K562 (cell line): ENCODE measurements around the gene E2F1. TPM values are rescaled to one million over a fixed set of nuclear protein-coding genes. Genes with fewer than 3 reads are reported as not detected.

ENCODE experiments used
- ELF2 ChIP-seq: fragments of 250-450 bp; sonication (Bioruptor Pico); IDR thresholded peaks from 2 replicates; pipeline ENCODE4 v1.5.0; 2021; ENCODE audit warnings: mild to moderate bottlenecking
- EP300 ChIP-seq: IDR thresholded peaks from 2 replicates; pipeline ENCODE4 v1.6.1; 2012; ENCODE audit warnings: low read length, improper control_type of control experiment
- HMG20B ChIP-seq: fragments of 250-450 bp; sonication (Bioruptor Pico); IDR thresholded peaks from 2 replicates; pipeline ENCODE4 v1.5.0; 2021; ENCODE audit warnings: mild to moderate bottlenecking
- KAT8 ChIP-seq: fragments of 450-650 bp; IDR thresholded peaks from 2 replicates; pipeline ENCODE4 v1.6.1; 2016; ENCODE audit warnings: low read depth, mild to moderate bottlenecking
- POLR2H ChIP-seq: IDR thresholded peaks from 2 replicates; pipeline ENCODE4 v1.6.1; 2016; ENCODE audit warnings: missing genetic modification characterization, low read depth, mild to moderate bottlenecking, control low read depth, missing compliant biosample characterization, moderate library complexity
- SIRT6 ChIP-seq: IDR thresholded peaks from one replicate; pipeline ENCODE4 v1.6.1; 2012; ENCODE audit warnings: low read depth, mild to moderate bottlenecking, control low read depth, inconsistent platforms, low read length, moderate library complexity
- STAT5A ChIP-seq: IDR thresholded peaks from 2 replicates; pipeline ENCODE4 v1.6.1; 2012; ENCODE audit warnings: low read length, inconsistent platforms, borderline replicate concordance
- TAF1 ChIP-seq: IDR thresholded peaks from 2 replicates; pipeline ENCODE4 v1.6.1; 2011; ENCODE audit warnings: mild to moderate bottlenecking, low read length, moderate library complexity; ENCODE audit not compliant: insufficient read depth, control insufficient read depth, severe bottlenecking; ENCODE audit errors: extremely low read depth
- ZNF324 ChIP-seq: fragments of 250-450 bp; sonication (Bioruptor Pico); IDR thresholded peaks from 2 replicates; pipeline ENCODE4 v1.4.0; 2020; ENCODE audit warnings: mild to moderate bottlenecking
- ZNF436 ChIP-seq: fragments of 250-450, 450-650 bp; sonication (Bioruptor Pico); formaldehyde crosslinking; IDR thresholded peaks from 2 replicates; pipeline ENCODE4 v1.7.0; 2020; ENCODE audit warnings: mild to moderate bottlenecking
- polyA plus RNA-seq, 8 experiments: library from polyadenylated mRNA; depleted of rRNA in 4 of 8; stranded (reverse) in 5 of 8; unstranded in 3 of 8; fragments of >200 nt; fragmentation: Nextera tagmentation in 2 of 8; fragmentation: Illumina TruSeq in 1 of 8; extraction: Ambion mirVana in 2 of 8; extraction: Trizol in 1 of 8; gene quantifications; 2 replicates each; pipeline versions ENCODE4 v1.2.1 to v1.2.3, GENCODE V29; 2011 to 2014; ENCODE audit warnings: inconsistent platforms in 1 of 8, missing spikeins in 1 of 8
- total RNA-seq, 7 experiments: library from RNA; depleted of rRNA in 6 of 7; stranded (reverse); fragments of >200 nt in 6 of 7; fragmentation: Illumina TruSeq in 2 of 7; extraction: Trizol in 2 of 7; gene quantifications; 2 replicates each; pipeline versions ENCODE4 v1.2.1 to v1.2.3, GENCODE V29; 2011 to 2021; ENCODE audit warnings: low replicate concordance in 1 of 7
- TF ChIP-seq, protein P1 (sequence below): fragments of 250-450 bp; sonication (Bioruptor Pico); IDR thresholded peaks from 2 replicates; pipeline ENCODE4 v1.8.0; 2021; ENCODE audit warnings: moderate library complexity, mild to moderate bottlenecking, inconsistent platforms
- TF ChIP-seq, protein P2 (sequence below), 2 experiments: IDR thresholded peaks; 2 replicates each; pipeline ENCODE4 v1.6.1; 2012; ENCODE audit warnings: improper control_type of control experiment in 2 of 2, low read depth in 2 of 2, low read length in 2 of 2, borderline replicate concordance in 1 of 2
- TF ChIP-seq, protein P3 (sequence below), 2 experiments: fragments of 450-650 bp in 1 of 2; sonication (generic) in 1 of 2; formaldehyde crosslinking in 1 of 2; IDR thresholded peaks; 2 replicates each; pipeline versions ENCODE4 v1.7.1 to v1.9.0; 2016 to 2022; ENCODE audit warnings: inconsistent platforms in 1 of 2, mild to moderate bottlenecking in 1 of 2, missing genetic modification reagents in 1 of 2

E2F1 gene
- total and polyA plus RNA-seq, 9 of the 15 experiments (the other 6 are each of a cell fraction or from before 2014, with no cell fraction given), result 0.14 to 30.6 (median 13.1) TPM

GRCh38 chr20:33674294-33675135 is 11.7 kb downstream of the E2F1 start, which contains the start of gene NECAB3 (continued):
- TF ChIP-seq, protein P1, sequence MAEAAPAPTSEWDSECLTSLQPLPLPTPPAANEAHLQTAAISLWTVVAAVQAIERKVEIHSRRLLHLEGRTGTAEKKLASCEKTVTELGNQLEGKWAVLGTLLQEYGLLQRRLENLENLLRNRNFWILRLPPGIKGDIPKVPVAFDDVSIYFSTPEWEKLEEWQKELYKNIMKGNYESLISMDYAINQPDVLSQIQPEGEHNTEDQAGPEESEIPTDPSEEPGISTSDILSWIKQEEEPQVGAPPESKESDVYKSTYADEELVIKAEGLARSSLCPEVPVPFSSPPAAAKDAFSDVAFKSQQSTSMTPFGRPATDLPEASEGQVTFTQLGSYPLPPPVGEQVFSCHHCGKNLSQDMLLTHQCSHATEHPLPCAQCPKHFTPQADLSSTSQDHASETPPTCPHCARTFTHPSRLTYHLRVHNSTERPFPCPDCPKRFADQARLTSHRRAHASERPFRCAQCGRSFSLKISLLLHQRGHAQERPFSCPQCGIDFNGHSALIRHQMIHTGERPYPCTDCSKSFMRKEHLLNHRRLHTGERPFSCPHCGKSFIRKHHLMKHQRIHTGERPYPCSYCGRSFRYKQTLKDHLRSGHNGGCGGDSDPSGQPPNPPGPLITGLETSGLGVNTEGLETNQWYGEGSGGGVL (CRISPR knock-in tag), result no peak
- TF ChIP-seq, protein P2, sequence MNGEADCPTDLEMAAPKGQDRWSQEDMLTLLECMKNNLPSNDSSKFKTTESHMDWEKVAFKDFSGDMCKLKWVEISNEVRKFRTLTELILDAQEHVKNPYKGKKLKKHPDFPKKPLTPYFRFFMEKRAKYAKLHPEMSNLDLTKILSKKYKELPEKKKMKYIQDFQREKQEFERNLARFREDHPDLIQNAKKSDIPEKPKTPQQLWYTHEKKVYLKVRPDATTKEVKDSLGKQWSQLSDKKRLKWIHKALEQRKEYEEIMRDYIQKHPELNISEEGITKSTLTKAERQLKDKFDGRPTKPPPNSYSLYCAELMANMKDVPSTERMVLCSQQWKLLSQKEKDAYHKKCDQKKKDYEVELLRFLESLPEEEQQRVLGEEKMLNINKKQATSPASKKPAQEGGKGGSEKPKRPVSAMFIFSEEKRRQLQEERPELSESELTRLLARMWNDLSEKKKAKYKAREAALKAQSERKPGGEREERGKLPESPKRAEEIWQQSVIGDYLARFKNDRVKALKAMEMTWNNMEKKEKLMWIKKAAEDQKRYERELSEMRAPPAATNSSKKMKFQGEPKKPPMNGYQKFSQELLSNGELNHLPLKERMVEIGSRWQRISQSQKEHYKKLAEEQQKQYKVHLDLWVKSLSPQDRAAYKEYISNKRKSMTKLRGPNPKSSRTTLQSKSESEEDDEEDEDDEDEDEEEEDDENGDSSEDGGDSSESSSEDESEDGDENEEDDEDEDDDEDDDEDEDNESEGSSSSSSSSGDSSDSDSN (IDR thresholded peaks at IDR 0.05; ENCODE audit: borderline replicate concordance in 1 of 2, low read depth in 2 of 2, low read length in 2 of 2), result peak in 1 of 2 experiments; percentile 87; a peak in 1 of 4 replicates
- TF ChIP-seq HMG20B (CRISPR knock-in tag) (no peak), TAF1 (peak; percentile 84), EP300 (no peak), ZNF324 (CRISPR knock-in tag) (no peak), ZNF436 (CRISPR knock-in tag) (no peak), STAT5A (no peak), KAT8 (no peak), SIRT6 (no peak), ELF2 (CRISPR knock-in tag) (no peak; the same call in 1 of the 2 replicates), POLR2H (tag) (peak; percentile 48)
- TF ChIP-seq, protein P3, sequence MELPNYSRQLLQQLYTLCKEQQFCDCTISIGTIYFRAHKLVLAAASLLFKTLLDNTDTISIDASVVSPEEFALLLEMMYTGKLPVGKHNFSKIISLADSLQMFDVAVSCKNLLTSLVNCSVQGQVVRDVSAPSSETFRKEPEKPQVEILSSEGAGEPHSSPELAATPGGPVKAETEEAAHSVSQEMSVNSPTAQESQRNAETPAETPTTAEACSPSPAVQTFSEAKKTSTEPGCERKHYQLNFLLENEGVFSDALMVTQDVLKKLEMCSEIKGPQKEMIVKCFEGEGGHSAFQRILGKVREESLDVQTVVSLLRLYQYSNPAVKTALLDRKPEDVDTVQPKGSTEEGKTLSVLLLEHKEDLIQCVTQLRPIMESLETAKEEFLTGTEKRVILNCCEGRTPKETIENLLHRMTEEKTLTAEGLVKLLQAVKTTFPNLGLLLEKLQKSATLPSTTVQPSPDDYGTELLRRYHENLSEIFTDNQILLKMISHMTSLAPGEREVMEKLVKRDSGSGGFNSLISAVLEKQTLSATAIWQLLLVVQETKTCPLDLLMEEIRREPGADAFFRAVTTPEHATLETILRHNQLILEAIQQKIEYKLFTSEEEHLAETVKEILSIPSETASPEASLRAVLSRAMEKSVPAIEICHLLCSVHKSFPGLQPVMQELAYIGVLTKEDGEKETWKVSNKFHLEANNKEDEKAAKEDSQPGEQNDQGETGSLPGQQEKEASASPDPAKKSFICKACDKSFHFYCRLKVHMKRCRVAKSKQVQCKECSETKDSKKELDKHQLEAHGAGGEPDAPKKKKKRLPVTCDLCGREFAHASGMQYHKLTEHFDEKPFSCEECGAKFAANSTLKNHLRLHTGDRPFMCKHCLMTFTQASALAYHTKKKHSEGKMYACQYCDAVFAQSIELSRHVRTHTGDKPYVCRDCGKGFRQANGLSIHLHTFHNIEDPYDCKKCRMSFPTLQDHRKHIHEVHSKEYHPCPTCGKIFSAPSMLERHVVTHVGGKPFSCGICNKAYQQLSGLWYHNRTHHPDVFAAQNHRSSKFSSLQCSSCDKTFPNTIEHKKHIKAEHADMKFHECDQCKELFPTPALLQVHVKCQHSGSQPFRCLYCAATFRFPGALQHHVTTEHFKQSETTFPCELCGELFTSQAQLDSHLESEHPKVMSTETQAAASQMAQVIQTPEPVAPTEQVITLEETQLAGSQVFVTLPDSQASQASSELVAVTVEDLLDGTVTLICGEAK (IDR thresholded peaks at IDR 0.05), result no peak
- TF ChIP-seq, protein P3 (CRISPR knock-in tag; IDR thresholded peaks at IDR 0.05), result no peak
